A549 (cell line): ENCODE measurements around the gene RPL13. TPM values are rescaled to one million over a fixed set of nuclear protein-coding genes. Genes with fewer than 3 reads are reported as not detected.

ENCODE experiments used
- ATAC-seq, 2 experiments: fragments of 200-7000 bp in 1 of 2; fragments of >200 bp in 1 of 2; cut with Nextera tagmentation in 1 of 2; cut with Tn5 transposase in 1 of 2; 3 replicates each; pipeline versions ENCODE4 v1.8.0 to v1.9.1; 2018 to 2020; ENCODE audit warnings: mild to moderate bottlenecking in 1 of 2, moderate library complexity in 1 of 2
- CTCF ChIA-PET: fragments of 300-600 bp; sonication (Branson Sonifier 250); formaldehyde crosslinking; extraction: SDS; loops from one replicate; lab custom pipeline; 2021; ENCODE audit warnings: antibody characterized with exemption, inconsistent platforms; lab: Yijun Ruan, JAX
- POLR2A ChIA-PET: fragments of 350-600 bp; formaldehyde crosslinking; extraction: SDS; loops from one replicate; lab custom pipeline; 2021; ENCODE audit warnings: antibody characterized with exemption, inconsistent platforms; lab: Yijun Ruan, JAX
- DNase-seq, 2 experiments: peaks; one replicate each; pipeline versions ENCODE4 v3.0.0 to v3.0.0-alpha.2; 2011 to 2016; ENCODE audit warnings: low read depth in 1 of 2, low spot score in 1 of 2
- FAIRE-seq: peaks from 2 replicates; lab custom pipeline; 2011; peaks lifted over from hg19 to GRCh38; lab: Jason Lieb, UNC
- H3K27ac ChIP-seq, 2 experiments: fragments of >200 bp; sonication (Bioruptor Twin); formaldehyde crosslinking; 3 replicates each; pipeline ENCODE4 v1.5.1; 2016 to 2017
- H3K4me1 ChIP-seq: fragments of >200 bp; sonication (Bioruptor Twin); formaldehyde crosslinking; 3 replicates; pipeline ENCODE4 v1.6.1; 2016
- H3K4me2 ChIP-seq: fragments of >200 bp; sonication (Bioruptor Twin); formaldehyde crosslinking; 3 replicates; pipeline ENCODE4 v1.6.1; 2016
- H3K4me3 ChIP-seq: fragments of >200 bp; sonication (Bioruptor Twin); formaldehyde crosslinking; 3 replicates; pipeline ENCODE4 v1.5.1; 2016
- H3K9me3 ChIP-seq: fragments of >200 bp; sonication (Bioruptor Twin); formaldehyde crosslinking; 3 replicates; pipeline ENCODE4 v1.6.1; 2016
- BCL3 ChIP-seq: fragments of >200 bp; sonication (Bioruptor Twin); formaldehyde crosslinking; IDR thresholded peaks from 3 replicates; pipeline ENCODE4 v1.6.1; 2016
- CBX2 ChIP-seq: fragments of 200-600 bp; sonication (generic); IDR thresholded peaks from 2 replicates; pipeline ENCODE4 v1.6.1; 2016; ENCODE audit warnings: low read depth, mild to moderate bottlenecking, borderline replicate concordance
- CBX8 ChIP-seq: fragments of 200-600 bp; sonication (generic); IDR thresholded peaks from 2 replicates; pipeline ENCODE4 v1.6.1; 2016
- CHD4 ChIP-seq: fragments of 200-600 bp; sonication (generic); IDR thresholded peaks from 2 replicates; pipeline ENCODE4 v1.6.1; 2016; ENCODE audit warnings: antibody characterized with exemption, mild to moderate bottlenecking, borderline replicate concordance
- EHF ChIP-seq: fragments of 250-450 bp; sonication (Bioruptor Pico); IDR thresholded peaks from 2 replicates; pipeline ENCODE4 v1.5.0; 2020; ENCODE audit warnings: mild to moderate bottlenecking
- HDAC2 ChIP-seq: fragments of 200-600 bp; sonication (generic); IDR thresholded peaks from 2 replicates; pipeline ENCODE4 v1.6.1; 2016
- HES2 ChIP-seq: fragments of >200 bp; sonication (Bioruptor Twin); formaldehyde crosslinking; IDR thresholded peaks from 2 replicates; pipeline ENCODE4 v1.6.1; 2016
- HOXA7 ChIP-seq: fragments of 250-450 bp; sonication (Bioruptor Pico); IDR thresholded peaks from 2 replicates; pipeline ENCODE4 v1.5.0; 2020; ENCODE audit warnings: mild to moderate bottlenecking, moderate library complexity
- HOXB5 ChIP-seq: fragments of 250-450 bp; sonication (Bioruptor Pico); IDR thresholded peaks from 2 replicates; pipeline ENCODE4 v1.5.0; 2020; ENCODE audit warnings: mild to moderate bottlenecking, moderate library complexity
- MAFK ChIP-seq: fragments of 450-650 bp; IDR thresholded peaks from 2 replicates; pipeline ENCODE4 v1.6.1; 2014; ENCODE audit not compliant: partially characterized antibody
- MAZ ChIP-seq: fragments of 150-350 bp; IDR thresholded peaks from 2 replicates; pipeline ENCODE4 v1.6.1; 2014; ENCODE audit warnings: antibody characterized with exemption, low read depth, low read length, borderline replicate concordance
- NFE2L2 ChIP-seq: fragments of 150-350 bp; conservative IDR thresholded peaks from 2 replicates; pipeline ENCODE4 v1.6.1; 2014; ENCODE audit warnings: low read length
- NPAS2 ChIP-seq: fragments of 250-450 bp; sonication (Bioruptor Pico); IDR thresholded peaks from 2 replicates; pipeline ENCODE4 v1.8.0; 2022; ENCODE audit warnings: mild to moderate bottlenecking, moderate library complexity, borderline replicate concordance
- NR3C1 ChIP-seq: fragments of >200 bp; sonication (Bioruptor Twin); formaldehyde crosslinking; IDR thresholded peaks from 3 replicates; pipeline ENCODE4 v1.6.1; 2017
- PHF8 ChIP-seq: fragments of 200-600 bp; sonication (generic); IDR thresholded peaks from 2 replicates; pipeline ENCODE4 v1.6.1; 2016; ENCODE audit warnings: low read depth, mild to moderate bottlenecking, antibody characterized with exemption, moderate library complexity, borderline replicate concordance
- POLR2A ChIP-seq: IDR thresholded peaks from 2 replicates; pipeline ENCODE4 v1.6.1; 2012; ENCODE audit warnings: mild to moderate bottlenecking, low read length
- RAD21 ChIP-seq, 2 experiments: fragments of >200 bp in 1 of 2; sonication (Bioruptor Twin) in 1 of 2; formaldehyde crosslinking in 1 of 2; IDR thresholded peaks in 1 of 2; conservative IDR thresholded peaks in 1 of 2; 2 replicates in 1 of 2; 3 replicates in 1 of 2; pipeline ENCODE4 v1.6.1; 2012 to 2018; ENCODE audit warnings: inconsistent platforms in 1 of 2
- RCOR1 ChIP-seq: fragments of 150-350 bp; IDR thresholded peaks from 2 replicates; pipeline ENCODE4 v1.6.1; 2014; ENCODE audit warnings: antibody characterized with exemption, low read length, low read depth
- RNF2 ChIP-seq: fragments of 200-600 bp; sonication (generic); IDR thresholded peaks from 2 replicates; pipeline ENCODE4 v1.6.1; 2016; ENCODE audit warnings: low read depth, mild to moderate bottlenecking, antibody characterized with exemption, moderate library complexity, borderline replicate concordance
- SREBF2 ChIP-seq: fragments of 450-650 bp; IDR thresholded peaks from 2 replicates; pipeline ENCODE4 v1.6.1; 2014; ENCODE audit warnings: mild to moderate bottlenecking, moderate library complexity
- TFCP2L1 ChIP-seq: fragments of 250-450 bp; sonication (Bioruptor Pico); IDR thresholded peaks from 2 replicates; pipeline ENCODE4 v1.5.0; 2021; ENCODE audit warnings: mild to moderate bottlenecking
- TP53 ChIP-seq: fragments of 250-450 bp; sonication (Bioruptor Pico); IDR thresholded peaks from 2 replicates; pipeline ENCODE4 v1.5.0; 2021; ENCODE audit warnings: mild to moderate bottlenecking, moderate library complexity
- ZC3H11A ChIP-seq: fragments of 450-650 bp; IDR thresholded peaks from 2 replicates; pipeline ENCODE4 v1.6.1; 2014; ENCODE audit warnings: antibody characterized with exemption, mild to moderate bottlenecking
- WGBS: methylation state at CpG from one replicate; pipeline ENCODE4 v1.1.6; 2017; ENCODE audit errors: missing lambda C conversion rate; 5-methylcytosine and 5-hydroxymethylcytosine counted together
- polyA plus RNA-seq, 4 experiments: library from polyadenylated mRNA; depleted of rRNA in 3 of 4; stranded (reverse); fragments of >200 nt; fragmentation: RNase III in 1 of 4; extraction: RNeasy Plus Mini Kit Qiagen cat#74134 plus additional on column Dnase treatment in 1 of 4; gene quantifications; 2 replicates in 3 of 4; 3 replicates in 1 of 4; pipeline ENCODE4 v1.2.3, GENCODE V29; 2011 to 2017
- TF ChIP-seq, protein P1 (sequence below): IDR thresholded peaks from 2 replicates; pipeline ENCODE4 v1.6.1; 2012; ENCODE audit warnings: low read depth, borderline replicate concordance
- TF ChIP-seq, protein P2 (sequence below): fragments of 200-600 bp; sonication (generic); IDR thresholded peaks from 2 replicates; pipeline ENCODE4 v1.6.1; 2016; ENCODE audit warnings: antibody characterized with exemption, mild to moderate bottlenecking, moderate library complexity
- TF ChIP-seq, protein P3 (sequence below): IDR thresholded peaks from 2 replicates; pipeline ENCODE4 v1.6.1; 2012

Gene RPL13
- polyA plus RNA-seq, 2 of the 4 experiments (the other 2 are of a cell fraction), result 2,911 to 3,044 TPM

DNA sequence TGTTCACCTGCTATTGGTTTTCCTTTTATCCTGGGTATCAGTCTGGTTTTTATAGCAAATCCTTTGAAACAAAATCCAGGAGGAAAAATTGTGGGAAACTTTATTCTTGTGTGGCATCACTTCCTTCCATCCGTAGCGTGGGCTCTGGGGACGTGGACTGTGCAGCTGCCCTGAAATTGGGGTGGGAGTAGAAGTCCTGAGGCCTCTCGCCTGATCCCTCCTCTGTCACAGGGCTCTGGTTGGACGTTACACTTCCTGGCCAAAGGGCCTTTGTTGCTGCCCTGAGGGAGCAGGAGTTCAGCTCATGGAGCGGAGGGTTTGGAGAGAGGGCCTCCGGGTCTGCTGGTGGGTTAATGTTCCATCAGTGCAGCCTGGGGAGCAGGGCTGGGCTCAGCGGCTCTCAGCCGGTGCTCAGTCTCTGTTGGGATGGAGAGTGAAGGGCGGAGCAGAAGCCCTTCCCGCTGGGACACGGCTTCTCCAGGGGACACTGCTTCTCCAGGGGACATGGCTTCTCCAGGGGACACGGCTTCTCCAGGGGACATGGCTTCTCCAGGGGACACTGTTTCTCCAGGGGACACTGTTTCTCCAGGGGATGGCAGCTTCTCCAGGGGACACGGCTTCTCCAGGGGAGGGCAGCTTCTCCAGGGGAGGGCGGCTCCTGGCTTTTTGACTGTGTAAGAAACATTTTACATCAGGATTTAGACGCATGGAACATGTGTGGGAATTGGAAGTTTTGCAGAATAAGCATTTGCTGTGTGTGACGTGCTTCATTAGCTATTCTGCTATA is 15.2 kb upstream of the RPL13 start:
- no peak overlapping the region for H3K4me3 ChIP-seq
- H3K27ac ChIP-seq, result no peak overlapping the region
- no peaks in the 10 kb centered on the region for H3K9me3 ChIP-seq
- ChIA-PET CTCF (interaction anchor here (6.2 kb wide), 1 partner anchor 12 kb away, joined by 41 read pairs; no protein-coding TSS in a partner anchor), POLR2A (no interaction called here)
- no peak overlapping the region for H3K4me2 ChIP-seq
- no peaks in the 10 kb centered on the region for H3K4me1 ChIP-seq
- TF ChIP-seq BCL3 (no peak), NPAS2 (CRISPR knock-in tag) (no peak), HES2 (no peak), NR3C1 (no peak), HDAC2 (no peak), ZC3H11A (no peak), CHD4 (no peak), RNF2 (no peak), SREBF2 (no peak), HOXB5 (CRISPR knock-in tag) (no peak), TFCP2L1 (CRISPR knock-in tag) (no peak), MAZ (no peak), CBX2 (no peak), TP53 (CRISPR knock-in tag) (no peak), EHF (CRISPR knock-in tag) (no peak), CBX8 (no peak)
- TF ChIP-seq, protein P1, sequence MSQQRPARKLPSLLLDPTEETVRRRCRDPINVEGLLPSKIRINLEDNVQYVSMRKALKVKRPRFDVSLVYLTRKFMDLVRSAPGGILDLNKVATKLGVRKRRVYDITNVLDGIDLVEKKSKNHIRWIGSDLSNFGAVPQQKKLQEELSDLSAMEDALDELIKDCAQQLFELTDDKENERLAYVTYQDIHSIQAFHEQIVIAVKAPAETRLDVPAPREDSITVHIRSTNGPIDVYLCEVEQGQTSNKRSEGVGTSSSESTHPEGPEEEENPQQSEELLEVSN, result no peak
- TF ChIP-seq, protein P2, sequence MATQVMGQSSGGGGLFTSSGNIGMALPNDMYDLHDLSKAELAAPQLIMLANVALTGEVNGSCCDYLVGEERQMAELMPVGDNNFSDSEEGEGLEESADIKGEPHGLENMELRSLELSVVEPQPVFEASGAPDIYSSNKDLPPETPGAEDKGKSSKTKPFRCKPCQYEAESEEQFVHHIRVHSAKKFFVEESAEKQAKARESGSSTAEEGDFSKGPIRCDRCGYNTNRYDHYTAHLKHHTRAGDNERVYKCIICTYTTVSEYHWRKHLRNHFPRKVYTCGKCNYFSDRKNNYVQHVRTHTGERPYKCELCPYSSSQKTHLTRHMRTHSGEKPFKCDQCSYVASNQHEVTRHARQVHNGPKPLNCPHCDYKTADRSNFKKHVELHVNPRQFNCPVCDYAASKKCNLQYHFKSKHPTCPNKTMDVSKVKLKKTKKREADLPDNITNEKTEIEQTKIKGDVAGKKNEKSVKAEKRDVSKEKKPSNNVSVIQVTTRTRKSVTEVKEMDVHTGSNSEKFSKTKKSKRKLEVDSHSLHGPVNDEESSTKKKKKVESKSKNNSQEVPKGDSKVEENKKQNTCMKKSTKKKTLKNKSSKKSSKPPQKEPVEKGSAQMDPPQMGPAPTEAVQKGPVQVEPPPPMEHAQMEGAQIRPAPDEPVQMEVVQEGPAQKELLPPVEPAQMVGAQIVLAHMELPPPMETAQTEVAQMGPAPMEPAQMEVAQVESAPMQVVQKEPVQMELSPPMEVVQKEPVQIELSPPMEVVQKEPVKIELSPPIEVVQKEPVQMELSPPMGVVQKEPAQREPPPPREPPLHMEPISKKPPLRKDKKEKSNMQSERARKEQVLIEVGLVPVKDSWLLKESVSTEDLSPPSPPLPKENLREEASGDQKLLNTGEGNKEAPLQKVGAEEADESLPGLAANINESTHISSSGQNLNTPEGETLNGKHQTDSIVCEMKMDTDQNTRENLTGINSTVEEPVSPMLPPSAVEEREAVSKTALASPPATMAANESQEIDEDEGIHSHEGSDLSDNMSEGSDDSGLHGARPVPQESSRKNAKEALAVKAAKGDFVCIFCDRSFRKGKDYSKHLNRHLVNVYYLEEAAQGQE, result no peak
- no peak for FAIRE-seq
- WGBS, result 94% methylated on average over 17 of the region's 17 CpGs
- DNase-seq, result no peak
- ATAC-seq, result no peak; a peak in 1 of 6 replicates

GRCh38 chr16:89545831-89546574 is 14.5 kb upstream of the RPL13 start:
- ATAC-seq, result no peak
- Histone ChIP-seq H3K4me3 (no peak overlapping the region), H3K4me1 (no peaks in the 10 kb centered on the region), H3K9me3 (no peaks in the 10 kb centered on the region), H3K4me2 (no peak overlapping the region), H3K27ac (no peak overlapping the region)
- no peak for FAIRE-seq
- no peak for DNase-seq
- 93% methylated on average over 26 of the region's 26 CpGs for WGBS
- CTCF ChIA-PET, result interaction anchor here (6.2 kb wide), 1 partner anchor 12 kb away, joined by 41 read pairs; no protein-coding TSS in a partner anchor
- POLR2A ChIA-PET, result no interaction called here
- no peak for TF ChIP-seq CBX8
- TF ChIP-seq MAFK, result no peak
- TF ChIP-seq ZC3H11A, result no peak
- TF ChIP-seq POLR2A, result no peak
- no peak for TF ChIP-seq RAD21 (conservative IDR thresholded peaks at IDR 0.05 in 1 of 2, IDR thresholded peaks at IDR 0.05 in 1 of 2)
- TF ChIP-seq NFE2L2, result no peak
- no peak for TF ChIP-seq MAZ
- TF ChIP-seq SREBF2, result no peak
- TF ChIP-seq, protein P3, sequence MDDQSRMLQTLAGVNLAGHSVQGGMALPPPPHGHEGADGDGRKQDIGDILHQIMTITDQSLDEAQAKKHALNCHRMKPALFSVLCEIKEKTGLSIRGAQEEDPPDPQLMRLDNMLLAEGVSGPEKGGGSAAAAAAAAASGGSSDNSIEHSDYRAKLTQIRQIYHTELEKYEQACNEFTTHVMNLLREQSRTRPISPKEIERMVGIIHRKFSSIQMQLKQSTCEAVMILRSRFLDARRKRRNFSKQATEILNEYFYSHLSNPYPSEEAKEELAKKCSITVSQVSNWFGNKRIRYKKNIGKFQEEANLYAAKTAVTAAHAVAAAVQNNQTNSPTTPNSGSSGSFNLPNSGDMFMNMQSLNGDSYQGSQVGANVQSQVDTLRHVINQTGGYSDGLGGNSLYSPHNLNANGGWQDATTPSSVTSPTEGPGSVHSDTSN, result no peak
- TF ChIP-seq RCOR1, result no peak
- TF ChIP-seq PHF8, result no peak
- no peak for TF ChIP-seq HOXA7 (CRISPR knock-in tag)
